MCF 10A (cell line): Measurements from ENCODE around the gene BACH1. TPM values are rescaled to one million over a fixed set of nuclear protein-coding genes. Genes with fewer than 3 reads are reported as not detected.

Experiments used
- BruUV-seq: library from RNA; stranded (reverse); fragments of 400-500 nt; replicated peaks from 2 replicates; lab custom pipeline; 2021; lab: Mats Ljungman, UMichigan
- CTCF ChIA-PET: fragments of 300-600 bp; sonication (Branson Sonifier 250); formaldehyde crosslinking; extraction: SDS; loops from one replicate; lab custom pipeline; 2021; ENCODE audit warnings: antibody characterized with exemption, inconsistent platforms; lab: Yijun Ruan, JAX
- POLR2A ChIA-PET: fragments of 300-600, 350-650 bp; sonication (Branson Sonifier 250); formaldehyde crosslinking; extraction: SDS; loops from one replicate; lab custom pipeline; 2020; ENCODE audit warnings: antibody characterized with exemption, inconsistent platforms; lab: Yijun Ruan, JAX
- DNase-seq: peaks from one replicate; pipeline ENCODE4 v3.0.0-alpha.2; 2018; ENCODE audit not compliant: unreplicated experiment
- H3K27ac Mint-ChIP-seq: one replicate; pipeline ENCODE4 v1.8.0; 2022; ENCODE audit warnings: mild to moderate bottlenecking, low read depth, mixed read lengths; ENCODE audit not compliant: unreplicated experiment
- H3K27me3 Mint-ChIP-seq: one replicate; pipeline ENCODE4 v1.8.0; 2022; ENCODE audit warnings: mixed read lengths; ENCODE audit not compliant: insufficient read depth, unreplicated experiment
- H3K36me3 Mint-ChIP-seq: one replicate; pipeline ENCODE4 v1.8.0; 2022; ENCODE audit warnings: mild to moderate bottlenecking, moderate library complexity, mixed read lengths; ENCODE audit not compliant: insufficient read depth, unreplicated experiment
- H3K4me1 Mint-ChIP-seq: one replicate; pipeline ENCODE4 v1.8.0; 2022; ENCODE audit warnings: mixed read lengths; ENCODE audit not compliant: insufficient read depth, unreplicated experiment
- H3K4me3 Mint-ChIP-seq: one replicate; pipeline ENCODE4 v1.8.0; 2022; ENCODE audit warnings: mild to moderate bottlenecking, moderate library complexity, mixed read lengths; ENCODE audit not compliant: unreplicated experiment
- H3K9me3 Mint-ChIP-seq: one replicate; pipeline ENCODE4 v1.8.0; 2022; ENCODE audit warnings: mixed read lengths; ENCODE audit not compliant: unreplicated experiment
- CTCF ChIP-seq: fragments of 200-600 bp; IDR thresholded peaks from one replicate; pipeline ENCODE4 v1.8.0; 2022; ENCODE audit warnings: antibody characterized with exemption, mild to moderate bottlenecking; ENCODE audit not compliant: unreplicated experiment
- intact Hi-C: fragments of 100-400 bp; cut with micrococcal nuclease; formaldehyde crosslinking; loops from 2 replicates; pipeline ENCODE4 v1.14.1; 2022
- total RNA-seq: library from RNA; stranded (reverse); gene quantifications from 2 replicates; pipeline ENCODE4 v1.2.3, GENCODE V29; 2022

BACH1 gene
- total RNA-seq, 1 experiment from 2014 or later = 69.3 TPM

- H3K9me3 Mint-ChIP-seq = no peaks in the 10 kb centered on the region
- H3K4me3 Mint-ChIP-seq = peak overlapping the region; percentile 81
- H3K36me3 Mint-ChIP-seq = peaks cover 19% of the 10 kb centered on the region
- ChIA-PET POLR2A (interaction anchor here (0.6 to 10.8 kb wide), 29 partner anchors 11 to 247 kb away, joined by 3 to 256 read pairs (median 20); partner anchors contain the start of gene CCT8), CTCF (interaction anchor here (0.6 to 7.1 kb wide), 11 partner anchors 26 to 210 kb away, joined by 3 to 93 read pairs (median 6); no protein-coding TSS in a partner anchor)
- no TSS peak for BruUV-seq
- no peak for TF ChIP-seq CTCF
- peaks cover 49% of the 10 kb centered on the region for H3K4me1 Mint-ChIP-seq
- no peak for DNase-seq
- no peaks in the 10 kb centered on the region for H3K27me3 Mint-ChIP-seq
- peak overlapping the region; percentile 61 for H3K27ac Mint-ChIP-seq
- intact Hi-C loops = loop anchor here (1.0 to 2.0 kb wide), 2 partner anchors 41 to 71 kb away; no protein-coding TSS in a partner anchor
These were observed 3.0 kb downstream of the BACH1 start for GRCh38 chr21:29301691-29302090.

GRCh38 chr21:29302359-29302875, 3.7 kb downstream of the BACH1 start:
- DNase-seq = peak; percentile 31
- no peaks in the 10 kb centered on the region for H3K27me3 Mint-ChIP-seq
- no peaks in the 10 kb centered on the region for H3K9me3 Mint-ChIP-seq
- peaks cover 49% of the 10 kb centered on the region for H3K4me1 Mint-ChIP-seq
- intact Hi-C loops = loop anchor here (2.0 kb wide), 1 partner anchor 40 kb away; no protein-coding TSS in a partner anchor
- H3K36me3 Mint-ChIP-seq = peaks cover 19% of the 10 kb centered on the region
- ChIA-PET CTCF (interaction anchor here (0.7 to 7.1 kb wide), 10 partner anchors 9 to 211 kb away, joined by 3 to 93 read pairs (median 6); no protein-coding TSS in a partner anchor), POLR2A (interaction anchor here (0.6 to 10.8 kb wide), 28 partner anchors 8 to 310 kb away, joined by 3 to 256 read pairs (median 6); partner anchors contain the start of genes CCT8 and LTN1)
- no TSS peak for BruUV-seq
- H3K4me3 Mint-ChIP-seq = peak overlapping the region; percentile 81
- TF ChIP-seq CTCF = no peak
- H3K27ac Mint-ChIP-seq = peak overlapping the region; percentile 61

- H3K9me3 Mint-ChIP-seq = no peaks in the 10 kb centered on the region
- intact Hi-C loops = loop anchor here (2.0 kb wide), 1 partner anchor 40 kb away; no protein-coding TSS in a partner anchor
- no peaks in the 10 kb centered on the region for H3K27me3 Mint-ChIP-seq
- ChIA-PET CTCF (interaction anchor here (0.5 to 7.1 kb wide), 15 partner anchors 11 to 212 kb away, joined by 3 to 93 read pairs (median 4); no protein-coding TSS in a partner anchor), POLR2A (interaction anchor here (0.6 to 10.8 kb wide), 21 partner anchors 9 to 311 kb away, joined by 3 to 256 read pairs (median 37); partner anchors contain the start of genes CCT8 and LTN1)
- peak overlapping the region; percentile 61 for H3K27ac Mint-ChIP-seq
- H3K36me3 Mint-ChIP-seq = peaks cover 19% of the 10 kb centered on the region
- no peak for TF ChIP-seq CTCF
- no TSS peak for BruUV-seq
- peak overlapping the region; percentile 81 for H3K4me3 Mint-ChIP-seq
- H3K4me1 Mint-ChIP-seq = peaks cover 49% of the 10 kb centered on the region
- DNase-seq = no peak
These were observed 4.6 kb downstream of the BACH1 start for GRCh38 chr21:29303288-29303687.

- POLR2A ChIA-PET = interaction anchor here (1.2 to 10.8 kb wide), 8 partner anchors 11 to 231 kb away, joined by 4 to 256 read pairs (median 86); partner anchors contain the start of gene CCT8
- no TSS peak for BruUV-seq
- intact Hi-C loops = no loop called here
- Mint-ChIP-seq H3K4me1 (peaks cover 53% of the 10 kb centered on the region), H3K36me3 (peaks cover 19% of the 10 kb centered on the region), H3K4me3 (no peak overlapping the region), H3K9me3 (no peaks in the 10 kb centered on the region), H3K27ac (peak overlapping the region; percentile 67), H3K27me3 (no peaks in the 10 kb centered on the region)
- CTCF ChIA-PET = interaction anchor here (0.6 to 1.7 kb wide), 3 partner anchors 10 to 223 kb away, joined by 4 to 7 read pairs (median 4); no protein-coding TSS in a partner anchor
- DNase-seq = no peak
- TF ChIP-seq CTCF = no peak
These were observed 5.9 kb downstream of the BACH1 start for GRCh38 chr21:29304597-29304996.
